GM21786 (cell line): Measurements from ENCODE around the gene TPPP3.
"Not testable (repeated sequence)": the region's sequence is repeated elsewhere in the genome, so short reads cannot be mapped to it uniquely, and the experiment has no call there.

ENCODE experiments used
- ATAC-seq: cut with Tn5 transposase; IDR thresholded peaks from one replicate; pipeline ENCODE4 v1.9.1; 2021; ENCODE audit not compliant: unreplicated experiment

TPPP3 gene

DNA sequence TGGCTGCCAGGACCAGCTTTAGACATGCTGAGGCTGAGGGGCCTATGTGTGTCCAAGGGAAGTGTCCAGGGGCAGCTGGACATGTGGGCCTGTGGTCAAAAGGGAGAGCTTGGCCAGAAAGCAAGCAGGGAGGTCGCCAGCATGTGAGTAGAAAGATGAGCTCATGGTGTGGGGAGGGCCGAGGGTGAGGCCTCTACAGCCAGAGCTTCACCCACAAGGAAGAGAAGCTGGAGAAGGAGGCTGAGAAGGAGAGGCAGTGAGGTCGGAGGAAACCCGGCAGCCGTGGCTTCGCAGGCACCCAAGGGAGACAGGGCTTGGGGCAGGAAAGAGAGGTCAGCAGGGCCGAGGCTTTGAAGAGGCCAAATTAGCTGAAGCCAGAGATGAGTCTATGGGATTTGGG, 33.7 kb upstream of the TPPP3 start:
- ATAC-seq, result no peak

DNA sequence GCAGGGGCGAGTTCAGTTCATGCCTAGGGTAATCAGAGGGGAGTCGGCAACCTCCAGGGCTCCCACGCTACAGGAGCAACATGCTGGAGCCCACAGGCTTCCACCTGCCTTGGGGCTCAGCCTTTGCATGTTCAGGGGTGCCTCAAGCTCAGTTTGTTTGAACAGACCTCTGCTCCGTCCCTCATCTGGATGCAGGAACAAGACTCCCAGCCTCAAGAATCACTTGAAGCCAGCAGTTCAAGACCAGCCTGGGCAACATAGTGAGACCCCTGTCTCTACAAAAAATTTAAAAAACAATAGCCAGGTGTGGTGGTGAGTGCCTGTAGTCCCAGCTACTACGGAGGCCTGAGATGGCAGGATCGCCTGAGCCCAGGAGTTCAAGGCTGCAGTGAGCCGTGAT, 32.7 kb upstream of the TPPP3 start:
- ATAC-seq, result no peak

DNA sequence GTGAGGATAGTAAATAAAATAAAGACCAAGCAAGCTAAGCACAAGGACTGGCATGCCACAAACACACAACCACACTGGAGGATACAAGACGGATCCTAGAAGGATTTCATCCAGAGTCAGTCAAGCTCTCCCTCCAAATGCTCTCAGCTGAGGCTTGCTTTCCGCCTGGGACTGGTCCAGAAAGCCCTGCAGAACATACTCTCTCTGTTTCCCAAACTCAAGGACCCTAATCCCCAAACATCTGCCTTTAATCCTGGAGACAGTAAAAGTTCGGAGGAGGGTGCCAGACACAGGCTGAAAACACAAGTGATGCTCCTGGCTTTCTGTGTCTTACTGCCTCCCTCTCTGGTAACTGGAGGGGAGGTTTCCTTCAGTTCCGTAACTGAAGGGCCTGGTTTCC, 32.3 kb upstream of the TPPP3 start:
- no peak for ATAC-seq

DNA sequence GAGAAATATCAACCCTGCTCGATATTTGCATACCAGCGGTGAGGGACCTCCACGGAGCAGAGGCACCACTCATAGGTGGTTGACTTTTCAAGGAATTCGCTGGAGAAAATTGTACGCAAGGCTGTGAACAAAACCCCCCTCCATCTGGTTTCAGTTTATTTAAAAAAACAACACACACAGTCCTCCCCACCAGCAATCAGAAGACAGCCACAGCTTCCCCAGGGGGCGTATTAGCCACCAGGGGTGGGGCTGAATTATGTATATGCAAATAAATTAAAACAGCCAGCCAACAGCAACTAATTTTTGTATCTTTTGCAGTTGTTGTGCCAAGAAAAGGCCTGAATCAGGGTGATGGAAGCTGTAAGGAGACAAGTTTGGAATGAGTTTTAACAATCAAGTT, 31.8 kb upstream of the TPPP3 start:
- no peak for ATAC-seq

DNA sequence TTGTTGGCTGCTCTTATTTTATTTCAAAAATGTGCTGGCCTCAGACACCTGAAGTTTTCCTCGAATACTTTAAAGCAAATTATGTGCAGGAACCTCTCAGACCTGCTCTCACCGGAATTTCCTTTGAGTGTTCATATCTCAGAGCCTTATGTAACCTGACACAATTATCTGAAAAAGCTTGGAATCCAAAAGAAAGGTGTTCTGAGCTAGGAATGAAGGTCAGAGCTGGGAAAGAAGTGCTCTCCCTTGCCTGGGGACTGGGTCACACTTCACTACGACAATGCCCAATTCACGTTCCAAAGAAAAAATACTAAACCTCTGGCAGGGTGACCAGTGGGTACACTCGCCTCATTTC, 30.9 kb upstream of the TPPP3 start:
- no peak for ATAC-seq

DNA sequence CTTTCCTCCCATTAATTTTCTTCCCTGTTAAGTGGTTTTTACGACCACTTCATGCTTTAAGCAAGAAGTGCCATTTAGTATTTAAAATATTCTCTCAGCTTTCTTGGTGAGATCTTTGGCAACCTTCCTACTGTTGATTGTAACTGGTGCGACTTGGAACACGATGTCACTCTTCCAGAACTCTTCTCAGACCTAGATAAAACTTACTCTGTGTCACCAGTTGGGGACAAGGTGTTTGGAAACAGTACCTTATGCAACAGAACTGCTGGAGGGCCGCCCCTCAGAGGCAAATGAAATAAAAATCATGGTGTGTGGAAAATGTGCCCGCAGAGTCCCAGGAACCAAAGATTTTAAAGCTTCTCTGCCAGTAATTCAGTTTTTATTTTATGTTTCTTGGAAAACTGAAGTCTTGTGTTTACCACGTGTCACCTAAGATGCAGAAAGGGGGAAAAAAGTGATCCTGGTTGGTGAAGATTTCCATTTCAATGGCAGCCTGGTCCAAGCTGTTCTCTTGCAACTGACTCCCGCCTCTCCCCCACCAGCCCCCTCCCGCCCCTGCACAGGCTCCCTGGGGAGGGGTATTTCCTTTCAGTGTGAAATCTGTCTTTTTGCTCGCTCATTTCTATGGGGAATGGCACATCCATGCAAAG, 30.4 kb upstream of the TPPP3 start:
- no peak for ATAC-seq

DNA sequence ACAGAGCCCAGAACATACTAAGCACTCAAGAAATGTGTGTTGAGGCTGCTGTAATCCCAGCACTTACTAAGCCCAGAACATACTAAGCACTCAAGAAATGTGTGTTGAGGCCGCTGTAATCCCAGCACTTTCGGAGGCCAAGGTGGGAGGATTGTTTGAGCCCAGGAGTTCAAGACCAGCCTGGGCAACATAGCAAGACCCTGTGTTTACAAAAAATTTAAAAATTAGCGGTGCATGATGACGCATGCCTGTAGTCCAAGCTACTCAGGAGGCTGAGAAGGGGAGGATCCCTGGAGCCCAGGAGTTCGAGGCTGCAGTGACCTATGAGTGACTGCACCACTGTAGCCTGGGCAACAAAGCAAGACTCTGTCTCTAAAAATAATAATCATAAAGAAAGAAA, 29.7 kb upstream of the TPPP3 start:
- ATAC-seq, result no peak

DNA sequence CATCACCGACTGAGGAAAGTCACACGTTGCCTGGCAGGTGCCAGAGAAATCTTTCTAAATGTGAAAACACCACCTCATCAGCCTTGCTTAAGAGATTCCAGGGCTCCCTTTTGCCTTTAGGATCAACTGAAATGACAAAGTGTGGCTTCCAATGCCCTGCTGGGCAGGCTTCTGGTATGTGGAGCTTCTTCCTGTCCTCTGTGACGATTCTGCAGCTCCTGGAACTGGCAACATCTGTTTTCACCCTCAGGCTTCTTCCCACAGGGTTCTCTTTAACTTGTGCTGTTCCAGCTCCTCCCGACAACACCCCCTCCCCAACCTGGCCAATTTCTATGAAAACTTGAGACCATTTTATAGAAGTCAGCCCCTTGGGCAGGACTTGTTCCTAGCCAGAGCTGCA, 27.7 kb upstream of the TPPP3 start:
- no peak for ATAC-seq

DNA sequence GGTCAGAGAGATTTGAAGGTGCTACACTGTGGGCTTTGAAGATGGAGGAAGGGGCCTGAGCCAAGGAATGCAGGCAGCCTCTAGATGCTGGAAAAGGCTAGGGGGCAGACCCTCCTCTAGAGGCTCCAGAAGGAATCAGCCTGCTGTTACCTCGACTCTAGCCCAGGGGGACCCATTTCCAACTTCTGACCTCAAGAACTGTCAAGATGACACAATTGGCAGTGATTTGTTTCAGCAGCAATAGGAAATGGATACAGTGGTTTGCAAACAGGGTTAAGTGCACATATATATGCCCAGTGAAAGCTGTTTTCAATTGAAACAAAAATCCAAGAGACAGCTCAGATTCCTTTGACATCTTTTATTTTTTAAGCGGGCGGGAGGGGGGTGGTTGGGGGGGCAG, 26.6 kb upstream of the TPPP3 start:
- ATAC-seq, result no peak

DNA sequence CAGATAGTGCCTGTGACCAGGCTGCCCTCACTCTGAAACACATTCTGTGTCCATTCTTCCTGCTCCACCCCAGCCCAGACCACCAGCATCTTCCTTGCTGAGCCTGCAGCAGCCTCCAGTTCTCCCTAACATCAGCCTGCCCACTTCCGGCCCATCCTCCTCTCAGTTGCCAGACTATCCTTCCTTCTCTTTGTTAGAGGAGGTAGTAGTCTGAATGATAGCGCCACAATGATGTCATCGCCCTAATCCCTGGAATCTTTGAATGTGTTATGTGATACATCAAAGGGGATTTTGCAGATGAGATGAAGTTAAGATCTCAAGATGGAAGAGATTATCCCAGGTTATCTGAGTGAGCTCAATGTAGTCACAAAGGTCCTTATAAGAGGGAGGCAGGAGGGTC, 26.2 kb upstream of the TPPP3 start:
- ATAC-seq, result no peak

DNA sequence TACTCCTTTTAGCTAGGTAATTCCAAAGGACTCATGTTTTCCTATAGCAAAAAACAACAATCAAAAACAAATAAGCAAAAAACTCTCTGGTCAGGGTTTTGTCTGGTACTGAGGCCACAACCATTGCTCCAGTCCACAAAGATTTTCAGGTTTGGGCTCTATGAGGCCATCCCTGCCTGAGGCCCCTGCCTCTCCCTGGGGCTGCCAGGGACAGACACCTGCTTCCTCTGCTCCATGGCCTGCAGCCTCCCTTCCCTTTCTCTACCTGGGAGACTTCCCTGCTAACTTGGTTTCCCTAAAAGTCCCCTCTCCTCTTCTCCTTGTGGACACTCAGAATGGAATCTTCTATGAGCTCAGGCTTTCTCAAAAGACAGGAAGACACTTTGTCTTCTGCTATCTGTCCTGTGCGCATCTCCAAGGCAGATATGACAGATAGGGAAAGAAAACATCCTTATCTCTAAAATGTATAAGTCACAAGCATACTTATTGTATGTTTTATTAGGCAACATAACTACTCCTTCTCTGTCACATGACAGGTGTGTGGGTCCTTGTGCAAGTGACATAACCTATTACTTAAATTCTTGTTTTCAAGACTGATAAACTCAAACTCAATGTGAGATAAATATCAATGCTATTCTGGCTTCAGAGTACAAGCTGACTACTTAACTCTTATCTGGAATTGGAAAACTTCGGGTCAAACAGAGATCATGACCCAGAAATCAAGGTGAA, 24.2 kb upstream of the TPPP3 start:
- ATAC-seq, result no peak

DNA sequence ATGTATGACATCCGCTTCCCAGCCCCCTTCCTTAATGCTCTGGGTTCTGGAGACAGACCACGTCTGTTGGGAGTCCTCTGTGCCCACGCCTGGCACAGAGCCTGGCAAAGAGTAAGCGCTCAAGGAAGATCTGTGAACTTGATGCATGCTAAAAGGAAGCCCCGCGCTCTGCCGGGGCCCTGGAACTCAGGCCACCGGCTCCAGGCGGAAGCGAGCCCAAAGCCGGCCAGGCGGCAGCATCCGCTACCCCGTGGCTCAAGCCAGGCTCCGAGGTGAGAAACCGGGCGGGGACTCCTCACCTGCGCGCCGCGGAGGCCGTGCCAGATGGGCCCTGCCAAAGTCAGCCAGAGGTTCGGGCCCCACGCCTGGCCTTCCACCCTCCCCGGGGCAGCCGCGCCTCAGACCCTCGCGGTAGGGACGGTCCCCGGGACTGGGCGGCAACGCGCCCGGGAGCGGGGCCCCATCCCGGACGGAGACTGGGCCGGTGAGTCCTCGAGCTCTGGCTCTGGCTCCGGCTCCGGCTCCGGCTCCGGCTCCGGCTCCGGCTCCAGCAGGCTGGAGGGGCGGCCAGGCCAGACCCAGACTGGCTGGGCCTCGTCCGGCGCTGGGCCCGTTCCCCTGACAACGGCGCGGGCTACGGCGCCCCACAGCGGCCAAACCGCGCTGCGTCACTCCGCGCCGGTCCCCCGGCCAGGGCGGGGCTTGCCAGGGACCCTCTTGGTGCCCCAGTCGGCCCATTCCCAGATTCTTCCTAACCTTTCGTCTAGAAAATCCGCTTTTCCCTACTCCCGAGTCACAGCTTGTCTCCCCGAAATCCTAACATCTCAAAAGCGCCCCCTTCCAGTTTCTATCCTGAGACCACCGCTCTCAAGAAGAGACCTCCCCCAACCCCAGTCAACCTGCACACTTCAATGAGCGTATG, 22.8 kb upstream of the TPPP3 start, which contains the start of gene ZDHHC1:
TSS of gene ZDHHC1 (minus strand) at position 606 of the 922 bp plus-strand sequence. CDS start 8,702 bp downstream, outside the sequence.
- peak; percentile 47 for ATAC-seq

DNA sequence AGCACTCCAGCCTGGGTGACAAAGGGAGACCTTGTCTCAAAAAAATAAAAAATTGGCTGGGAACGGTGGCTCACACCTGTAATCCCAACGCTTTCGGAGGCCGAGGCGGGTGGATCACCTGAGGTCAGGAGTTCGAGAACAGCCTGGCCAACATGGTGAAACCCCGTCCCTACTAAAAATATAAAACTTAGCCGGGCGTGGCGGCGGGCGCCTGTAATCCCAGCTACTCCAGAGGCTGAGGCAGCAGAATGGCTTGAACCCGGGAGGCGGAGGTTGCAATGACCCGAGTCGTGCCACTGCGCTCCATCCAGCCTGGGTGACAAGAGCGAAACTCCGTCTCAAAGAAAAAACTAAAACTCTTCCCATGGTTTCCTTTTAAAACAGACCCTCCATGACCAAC, 22.1 kb upstream of the TPPP3 start:
- ATAC-seq, result not testable (repeated sequence)

DNA sequence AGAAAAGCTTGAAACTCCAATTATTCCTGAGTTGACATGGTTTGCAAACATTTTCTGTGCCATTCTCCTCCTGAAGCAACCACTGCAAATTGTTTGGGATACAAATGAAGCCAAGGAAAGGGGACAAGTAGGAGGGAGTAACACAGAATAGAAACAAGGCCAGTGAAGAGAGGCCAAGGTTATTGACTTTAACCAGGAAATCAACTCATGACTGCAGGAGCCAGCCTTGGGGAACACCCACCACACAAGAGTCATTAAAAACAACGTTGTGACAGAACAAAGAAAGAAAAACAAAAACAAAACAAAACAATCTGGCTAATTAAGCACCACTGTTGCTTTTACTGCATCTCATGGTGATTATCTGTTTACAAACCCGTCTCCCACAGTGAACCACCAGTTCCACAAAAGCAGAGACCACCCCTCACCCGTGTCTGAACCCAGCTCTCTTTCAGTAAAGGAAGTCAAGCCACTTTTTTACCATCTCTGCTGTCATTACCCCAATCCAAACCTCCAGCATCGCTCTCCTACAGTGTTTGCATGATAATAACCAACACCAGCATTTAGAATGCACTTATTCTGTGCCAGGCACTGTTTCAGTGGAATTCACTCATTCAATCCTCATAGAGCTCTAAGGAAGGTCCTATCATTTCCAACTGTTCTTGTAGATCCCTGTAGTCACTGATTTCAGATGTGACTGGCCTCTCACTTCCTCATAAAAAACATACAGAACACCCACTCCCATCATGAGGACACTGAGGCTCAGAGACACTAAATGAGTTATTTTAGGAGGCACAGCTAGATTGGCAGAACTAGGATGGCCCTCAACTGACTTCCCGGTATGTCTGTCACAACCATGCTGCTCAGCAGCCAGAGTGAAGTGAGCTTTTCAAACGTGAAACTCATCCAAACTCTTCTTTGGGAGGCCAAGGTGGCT, 20.9 kb upstream of the TPPP3 start:
- no peak for ATAC-seq

DNA sequence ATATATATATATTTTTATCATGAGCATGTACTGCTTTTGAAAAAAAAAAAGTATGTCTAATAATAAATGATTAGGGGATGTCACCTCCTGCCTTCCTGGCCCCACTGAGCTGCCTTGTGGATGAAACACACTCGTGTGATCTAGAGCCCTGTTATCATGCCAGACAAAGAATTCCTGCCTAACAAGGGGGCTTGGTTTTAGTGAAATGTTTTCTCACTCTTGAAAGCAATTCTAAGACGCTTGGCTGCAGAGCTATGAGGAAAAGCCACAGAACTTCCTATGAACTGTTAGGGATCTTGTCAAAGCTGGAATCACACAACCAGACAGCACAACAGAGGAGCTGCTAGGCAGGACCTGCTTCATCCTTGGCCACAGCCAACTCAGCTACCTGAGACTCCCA, 19.0 kb upstream of the TPPP3 start:
- no peak for ATAC-seq

DNA sequence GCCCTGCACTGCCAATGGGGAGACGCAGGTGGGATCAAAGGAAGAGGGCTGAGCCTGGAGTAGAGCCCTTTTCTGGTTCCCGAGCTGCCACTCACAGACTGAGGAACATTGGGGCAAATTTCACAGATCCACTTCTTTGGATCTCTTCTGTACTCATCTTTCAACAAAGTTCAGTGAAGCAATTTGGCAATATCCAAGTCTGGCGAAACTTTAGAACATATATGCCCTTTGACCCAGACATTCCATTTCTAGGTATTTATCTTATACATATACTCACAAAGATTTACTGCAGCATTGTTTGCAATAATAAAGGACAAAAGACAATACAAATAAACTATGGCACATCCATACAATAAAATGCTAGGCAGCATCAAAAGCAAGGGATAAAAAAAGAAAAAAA, 18.0 kb upstream of the TPPP3 start:
- no peak for ATAC-seq

DNA sequence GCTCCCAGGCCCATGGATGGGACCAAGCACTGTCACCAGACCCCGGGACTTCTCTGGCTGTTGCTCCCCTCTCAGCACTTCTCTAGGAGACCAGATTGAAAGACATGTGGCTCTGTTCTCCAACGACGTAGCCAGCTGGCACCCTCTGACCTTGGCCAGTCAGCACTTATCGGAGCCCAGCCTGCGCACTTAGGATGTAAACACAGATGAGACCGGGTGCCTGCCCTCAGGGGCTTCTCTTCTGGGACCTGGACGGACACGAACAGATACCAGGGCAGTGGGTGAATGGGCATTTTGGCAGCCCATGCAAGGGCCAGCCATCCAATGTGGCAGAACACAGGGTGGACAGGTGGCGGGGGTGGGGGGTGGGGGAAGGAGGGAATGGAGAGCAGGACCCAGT, 16.3 kb upstream of the TPPP3 start:
- no peak for ATAC-seq

DNA sequence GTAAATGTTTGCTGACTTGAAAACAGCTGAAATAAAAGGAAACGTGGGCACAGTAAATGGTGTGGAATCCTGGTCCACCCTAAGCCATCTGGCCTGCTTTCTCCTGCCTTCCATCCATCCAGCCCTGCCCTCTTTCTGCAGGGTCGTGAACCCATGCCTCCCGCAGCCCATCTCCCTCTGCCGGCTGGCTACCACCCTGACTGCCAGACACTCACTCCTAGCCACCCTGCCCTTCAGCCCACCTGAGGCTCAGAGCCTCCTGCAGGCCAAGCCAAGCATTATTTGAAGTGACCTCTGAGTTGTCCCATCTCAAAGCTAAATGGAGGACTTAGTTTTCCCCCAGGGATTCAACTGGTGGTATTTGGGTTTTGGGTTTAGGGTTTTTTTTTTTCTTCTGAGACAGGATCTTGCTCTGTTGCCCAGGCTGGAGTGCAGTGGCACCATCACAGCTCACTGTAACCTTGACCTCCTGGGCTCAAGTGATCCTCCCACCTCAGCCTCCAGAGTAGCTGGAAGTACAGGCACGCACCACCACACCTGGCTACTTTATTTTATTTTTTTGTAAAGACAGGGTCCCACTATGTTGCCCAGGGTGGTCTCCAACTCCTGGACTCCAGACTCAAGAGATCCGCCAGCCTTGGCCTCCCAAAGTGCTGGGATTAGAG, 14.6 kb upstream of the TPPP3 start:
- ATAC-seq, result no peak

DNA sequence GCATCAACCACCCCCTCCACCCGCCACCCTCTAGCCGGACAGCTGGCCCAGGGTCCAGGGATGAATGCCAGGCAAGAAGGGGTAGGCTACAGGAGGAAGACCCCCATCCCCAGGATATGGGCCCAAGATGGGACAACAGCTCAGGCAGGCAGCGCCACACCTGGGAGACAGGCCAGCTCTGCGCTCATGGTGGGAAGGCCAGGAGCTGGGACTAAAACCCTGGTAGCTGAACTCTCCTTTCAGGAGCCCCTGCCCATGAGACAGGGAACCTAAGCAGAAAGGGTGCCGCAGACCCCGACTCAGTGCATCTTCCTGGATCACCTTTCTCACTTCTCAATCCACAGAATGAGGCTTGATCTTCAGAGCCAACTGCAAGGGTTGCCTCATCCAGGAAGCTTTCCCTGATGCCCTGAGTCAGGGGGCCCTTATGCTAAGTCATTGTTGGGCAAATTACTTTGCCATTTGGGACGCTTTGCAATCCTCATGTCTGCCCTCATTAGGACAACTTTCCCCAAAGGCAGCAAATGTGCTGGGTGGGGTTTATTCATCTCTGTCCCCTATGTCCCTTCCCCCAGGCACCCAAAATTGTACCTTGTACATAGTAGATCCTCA, 14.0 kb upstream of the TPPP3 start:
- ATAC-seq, result no peak
